NCI-H446 treated with DMSO at 0.1 percent for 48 hours (cell line): ENCODE measurements around the gene MAD1L1.

Source experiments
- DNase-seq: peaks from one replicate; lab custom pipeline; 2025; lab: John Stamatoyannopoulos, UW

The MAD1L1 gene

GRCh38 chr7:2156756-2157472 is 75.8 kb downstream of the MAD1L1 start:
- no peak for DNase-seq

GRCh38 chr7:2154831-2155230 is 77.9 kb downstream of the MAD1L1 start:
- DNase-seq: no peak

GRCh38 chr7:2154121-2154520 is 78.6 kb downstream of the MAD1L1 start:
- DNase-seq: no peak

- DNase-seq: no peak
Measured at GRCh38 chr7:2152646-2153045, 80.1 kb downstream of the MAD1L1 start.

- no peak for DNase-seq
Measured at GRCh38 chr7:2151801-2152612, 80.7 kb downstream of the MAD1L1 start.

- DNase-seq: no peak
Measured at GRCh38 chr7:2151237-2151636, 81.5 kb downstream of the MAD1L1 start.

GRCh38 chr7:2150445-2150815 is 82.3 kb downstream of the MAD1L1 start:
- no peak for DNase-seq

GRCh38 chr7:2149672-2150444 is 82.9 kb downstream of the MAD1L1 start:
- DNase-seq: no peak

- DNase-seq: no peak
Measured at GRCh38 chr7:2148814-2149213, 83.9 kb downstream of the MAD1L1 start.

GRCh38 chr7:2148189-2148588 is 84.6 kb downstream of the MAD1L1 start:
- no peak for DNase-seq

- DNase-seq: no peak
Measured at GRCh38 chr7:2146676-2147472, 85.9 kb downstream of the MAD1L1 start.

- DNase-seq: no peak
Measured at GRCh38 chr7:2145835-2146580, 86.7 kb downstream of the MAD1L1 start.

GRCh38 chr7:2144926-2145325 is 87.8 kb downstream of the MAD1L1 start:
- no peak for DNase-seq

- no peak for DNase-seq
Measured at GRCh38 chr7:2143981-2144595, 88.7 kb downstream of the MAD1L1 start.

- no peak for DNase-seq
Measured at GRCh38 chr7:2143450-2143849, 89.3 kb downstream of the MAD1L1 start.

- no peak for DNase-seq
Measured at GRCh38 chr7:2142386-2142785, 90.4 kb downstream of the MAD1L1 start.

GRCh38 chr7:2141651-2142050 is 91.1 kb downstream of the MAD1L1 start:
- DNase-seq: no peak

GRCh38 chr7:2141021-2141410 is 91.7 kb downstream of the MAD1L1 start:
- no peak for DNase-seq

- no peak for DNase-seq
Measured at GRCh38 chr7:2140216-2141020, 92.3 kb downstream of the MAD1L1 start.
